K562 (cell line): Measurements from ENCODE around the gene CDKN1C. TPM values are rescaled to one million over a fixed set of nuclear protein-coding genes. Genes with fewer than 3 reads are reported as not detected.

Experiments
- BACH1 ChIP-seq: fragments of 200-800 bp; sonication (Bioruptor generic); IDR thresholded peaks from 2 replicates; pipeline ENCODE4 v1.6.1; 2016; ENCODE audit warnings: missing genetic modification characterization, missing compliant biosample characterization
- MBD2 ChIP-seq: sonication (generic); IDR thresholded peaks from 2 replicates; pipeline ENCODE4 v1.6.1; 2016; ENCODE audit warnings: low read depth, borderline replicate concordance
- MEIS2 ChIP-seq: fragments of 450-650 bp; IDR thresholded peaks from 2 replicates; pipeline ENCODE4 v1.6.1; 2014; ENCODE audit warnings: mild to moderate bottlenecking; ENCODE audit not compliant: partially characterized antibody
- PHTF2 ChIP-seq: fragments of 250-450 bp; sonication (Bioruptor Pico); IDR thresholded peaks from 2 replicates; pipeline ENCODE4 v1.5.0; 2021; ENCODE audit warnings: mild to moderate bottlenecking
- RBM25 ChIP-seq: fragments of 200-400 bp; formaldehyde crosslinking; IDR thresholded peaks from 2 replicates; pipeline ENCODE4 v1.6.1; 2018; ENCODE audit warnings: low read length, low read depth, moderate library complexity; ENCODE audit not compliant: severe bottlenecking
- ZBTB40 ChIP-seq, 2 experiments: fragments of 450-650 bp in 1 of 2; sonication (generic) in 1 of 2; formaldehyde crosslinking in 1 of 2; IDR thresholded peaks; 2 replicates each; pipeline versions ENCODE4 v1.7.1 to v1.9.0; 2016 to 2022; ENCODE audit warnings: inconsistent platforms in 1 of 2, mild to moderate bottlenecking in 1 of 2, missing genetic modification reagents in 1 of 2
- ZKSCAN8 ChIP-seq: fragments of 200-800 bp; sonication (Bioruptor generic); IDR thresholded peaks from 2 replicates; pipeline ENCODE4 v1.6.1; 2016; ENCODE audit warnings: missing genetic modification characterization, missing compliant biosample characterization
- polyA plus RNA-seq, 8 experiments: library from polyadenylated mRNA; depleted of rRNA in 4 of 8; stranded (reverse) in 5 of 8; unstranded in 3 of 8; fragments of >200 nt; fragmentation: Nextera tagmentation in 2 of 8; fragmentation: Illumina TruSeq in 1 of 8; extraction: Ambion mirVana in 2 of 8; extraction: Trizol in 1 of 8; gene quantifications; 2 replicates each; pipeline versions ENCODE4 v1.2.1 to v1.2.3, GENCODE V29; 2011 to 2014; ENCODE audit warnings: inconsistent platforms in 1 of 8, missing spikeins in 1 of 8
- total RNA-seq, 7 experiments: library from RNA; depleted of rRNA in 6 of 7; stranded (reverse); fragments of >200 nt in 6 of 7; fragmentation: Illumina TruSeq in 2 of 7; extraction: Trizol in 2 of 7; gene quantifications; 2 replicates each; pipeline versions ENCODE4 v1.2.1 to v1.2.3, GENCODE V29; 2011 to 2021; ENCODE audit warnings: low replicate concordance in 1 of 7

CDKN1C gene
- total and polyA plus RNA-seq, 9 of the 15 experiments (the other 6 are each of a cell fraction or from before 2014, with no cell fraction given): 2.8 to 21.1 (median 9.3) TPM

DNA sequence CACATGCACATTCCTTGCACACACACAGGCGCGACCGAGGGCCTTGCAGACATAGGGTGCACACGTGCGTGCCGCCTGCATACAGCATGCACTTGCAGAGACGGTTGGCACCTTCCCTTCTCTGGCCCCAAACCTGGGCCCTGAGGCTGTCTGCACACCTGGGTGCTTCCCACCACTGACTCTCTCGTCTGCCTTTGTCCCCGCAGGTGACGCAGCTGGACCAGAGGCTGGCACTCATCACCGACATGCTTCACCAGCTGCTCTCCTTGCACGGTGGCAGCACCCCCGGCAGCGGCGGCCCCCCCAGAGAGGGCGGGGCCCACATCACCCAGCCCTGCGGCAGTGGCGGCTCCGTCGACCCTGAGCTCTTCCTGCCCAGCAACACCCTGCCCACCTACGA lies 38.0 kb downstream of the CDKN1C start (continued):
- TF ChIP-seq ZBTB40 (IDR thresholded peaks at IDR 0.05) (no peak), ZBTB40 (CRISPR knock-in tag; IDR thresholded peaks at IDR 0.05) (no peak), ZKSCAN8 (CRISPR knock-in tag) (no peak), MBD2 (no peak), MEIS2 (no peak), BACH1 (tag) (no peak), RBM25 (no peak), PHTF2 (no peak)
